Natural killer cell (primary cell): ENCODE data around the gene DUS1L. TPM values are rescaled to one million over a fixed set of nuclear protein-coding genes. Genes with fewer than 3 reads are reported as not detected.

Experiments
- ATAC-seq, 3 donors: fragments of 150-1000 bp in 2 of 3; fragments of 200-7000 bp in 1 of 3; cut with Tn5 transposase; 1 replicate in 1 of 3; 2 replicates in 2 of 3; pipeline ENCODE4 v1.10.0; 2021; ENCODE audit warnings: mild to moderate bottlenecking in 2 of 3, moderate library complexity in 2 of 3
- DNase-seq, 2 donors: peaks; one replicate each; pipeline versions ENCODE4 v3.0.0 to v3.0.0-alpha.2; 2013 to 2021; ENCODE audit warnings: mixed read lengths in 1 of 2
- H3K27ac ChIP-seq: one replicate; pipeline ENCODE4 v1.5.1; 2013; ENCODE audit warnings: mild to moderate bottlenecking, low read length
- H3K27me3 ChIP-seq: one replicate; pipeline ENCODE4 v1.6.1; 2013; ENCODE audit warnings: low read length; ENCODE audit not compliant: control insufficient read depth, insufficient read depth
- H3K36me3 ChIP-seq: one replicate; pipeline ENCODE4 v1.6.1; 2013; ENCODE audit warnings: low read length; ENCODE audit not compliant: control insufficient read depth, insufficient read depth
- H3K4me1 ChIP-seq: one replicate; pipeline ENCODE4 v1.6.1; 2013; ENCODE audit warnings: low read length; ENCODE audit not compliant: control insufficient read depth, insufficient read depth
- H3K4me3 ChIP-seq: one replicate; pipeline ENCODE4 v1.5.1; 2013; ENCODE audit warnings: low read length
- H3K9me3 ChIP-seq: one replicate; pipeline ENCODE4 v1.6.1; 2013; ENCODE audit warnings: low read length; ENCODE audit not compliant: control insufficient read depth, insufficient read depth
- H3K27ac Mint-ChIP-seq, 2 donors: one replicate each; pipeline ENCODE4 v1.8.0; 2022; ENCODE audit warnings: mild to moderate bottlenecking in 2 of 2, mixed read lengths in 2 of 2, moderate library complexity in 1 of 2
- H3K27me3 Mint-ChIP-seq, 2 donors: one replicate each; pipeline ENCODE4 v1.8.0; 2022; ENCODE audit warnings: low read depth in 2 of 2, mixed read lengths in 2 of 2
- H3K36me3 Mint-ChIP-seq: one replicate; pipeline ENCODE4 v1.8.0; 2022; ENCODE audit warnings: mixed read lengths
- H3K4me1 Mint-ChIP-seq, 2 donors: one replicate each; pipeline ENCODE4 v1.8.0; 2022; ENCODE audit warnings: mixed read lengths in 2 of 2
- H3K4me3 Mint-ChIP-seq: one replicate; pipeline ENCODE4 v1.8.0; 2022; ENCODE audit warnings: mild to moderate bottlenecking, moderate library complexity, mixed read lengths
- H3K9me3 Mint-ChIP-seq, 2 donors: one replicate each; pipeline ENCODE4 v1.8.0; 2022; ENCODE audit warnings: mixed read lengths in 2 of 2
- CTCF ChIP-seq: fragments of 200-600 bp; IDR thresholded peaks from one replicate; pipeline ENCODE4 v1.8.0; 2022; ENCODE audit warnings: antibody characterized with exemption
- WGBS: methylation state at CpG from one replicate; pipeline ENCODE4 v1.1.7; 2013; ENCODE audit warnings: missing lambda C conversion rate; ENCODE audit not compliant: insufficient coverage; 5-methylcytosine and 5-hydroxymethylcytosine counted together
- intact Hi-C: fragments of 100-400 bp; cut with micrococcal nuclease; formaldehyde crosslinking; loops from one replicate; pipeline ENCODE4 v1.14.2; 2022
- total RNA-seq, 4 donors: library from RNA; stranded (reverse); fragments of 120-200 nt in 1 of 4; gene quantifications; one replicate each; pipeline versions ENCODE4 v1.2.3 to v1.2.4, GENCODE V29; 2013 to 2022

Gene DUS1L
- total RNA-seq, 3 donors from 2014 or later (not counting 1 experiment from before 2014, with no cell fraction given) = 122 to 144 (median 136) TPM

DNA sequence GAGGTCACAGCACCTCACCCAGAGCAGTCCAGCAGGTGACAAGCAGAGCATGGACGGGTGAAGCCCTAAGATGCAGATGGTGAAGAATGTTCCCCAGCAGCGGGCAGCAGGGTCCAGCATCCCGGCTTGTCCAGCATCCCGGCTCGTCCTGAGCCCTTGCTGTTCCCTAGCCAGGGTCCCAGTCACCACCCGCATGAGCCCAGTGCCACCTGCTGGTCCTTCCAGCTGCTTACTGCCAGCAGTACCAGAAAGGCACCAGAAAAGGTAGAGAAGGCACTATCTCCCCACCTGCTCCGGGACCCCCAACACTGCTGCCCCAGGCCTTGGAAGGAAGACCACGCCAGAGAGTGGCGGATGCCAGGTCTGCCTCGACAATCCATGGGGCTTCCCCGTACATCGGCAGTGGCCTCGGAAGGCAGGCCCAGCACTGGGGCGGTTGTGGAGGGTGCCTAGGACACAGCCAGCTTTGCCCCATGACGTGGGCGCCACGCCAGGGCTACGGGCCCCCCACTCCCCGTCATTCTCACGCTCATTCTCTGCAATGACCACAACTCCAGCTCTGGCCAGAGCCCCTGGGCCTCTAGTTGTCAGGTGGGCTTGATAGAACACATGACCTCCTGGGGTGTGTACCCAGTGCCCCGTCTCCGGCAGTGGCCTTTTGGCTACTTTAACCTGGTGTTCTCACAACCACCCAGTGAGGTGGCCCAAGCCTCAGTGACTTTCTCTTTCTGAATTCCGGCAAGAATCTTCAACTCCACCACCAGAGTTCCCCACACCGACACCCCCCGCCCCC is 44.3 kb downstream of the DUS1L start:
- peak overlapping the region in 1 of 2 donors; percentile 92 for H3K27ac Mint-ChIP-seq
- Histone ChIP-seq H3K27ac (no peak overlapping the region), H3K4me3 (peak overlapping the region; percentile 77), H3K9me3 (no peaks in the 10 kb centered on the region), H3K4me1 (peaks cover 29% of the 10 kb centered on the region), H3K36me3 (no peaks in the 10 kb centered on the region), H3K27me3 (no peaks in the 10 kb centered on the region)
- ATAC-seq (no peak), DNase-seq (peak in 1 of 2 donors; percentile 75)
- peak overlapping the region; percentile 83 for H3K4me3 Mint-ChIP-seq
- H3K27me3 Mint-ChIP-seq = no peaks in the 10 kb centered on the region
- TF ChIP-seq CTCF = no peak
- no peaks in the 10 kb centered on the region for H3K36me3 Mint-ChIP-seq
- intact Hi-C loops = no loop called here
- peaks cover 7 to 34% of the 10 kb centered on the region in 2 donors for H3K4me1 Mint-ChIP-seq
- 49% methylated on average over 24 of the region's 25 CpGs for WGBS
- H3K9me3 Mint-ChIP-seq = no peaks in the 10 kb centered on the region

GRCh38 chr17:82020572-82021106 is 45.0 kb downstream of the DUS1L start:
- Mint-ChIP-seq H3K27ac (no peak overlapping the region), H3K4me1 (peaks cover 7 to 34% of the 10 kb centered on the region in 2 donors), H3K4me3 (peak overlapping the region; percentile 25), H3K9me3 (no peaks in the 10 kb centered on the region), H3K27me3 (no peaks in the 10 kb centered on the region), H3K36me3 (no peaks in the 10 kb centered on the region)
- ATAC-seq = no peak
- Histone ChIP-seq H3K4me1 (peaks cover 29% of the 10 kb centered on the region), H3K27me3 (no peaks in the 10 kb centered on the region), H3K4me3 (no peak overlapping the region), H3K27ac (no peak overlapping the region), H3K9me3 (no peaks in the 10 kb centered on the region), H3K36me3 (no peaks in the 10 kb centered on the region)
- 93% methylated on average over 14 of the region's 14 CpGs for WGBS
- intact Hi-C loops = no loop called here
- DNase-seq = no peak
- no peak for TF ChIP-seq CTCF

- no peaks in the 10 kb centered on the region for H3K36me3 ChIP-seq
- no peaks in the 10 kb centered on the region for H3K27me3 Mint-ChIP-seq
Observed at GRCh38 chr17:82019690-82020571, 45.7 kb downstream of the DUS1L start.

More at GRCh38 chr17:82019690-82020571, 45.7 kb downstream of the DUS1L start:
- Histone ChIP-seq H3K4me1 (peaks cover 29% of the 10 kb centered on the region), H3K9me3 (no peaks in the 10 kb centered on the region), H3K27me3 (no peaks in the 10 kb centered on the region), H3K4me3 (no peak overlapping the region), H3K27ac (no peak overlapping the region)
- Mint-ChIP-seq H3K4me1 (peaks cover 7 to 34% of the 10 kb centered on the region in 2 donors), H3K9me3 (no peaks in the 10 kb centered on the region), H3K27ac (no peak overlapping the region), H3K4me3 (peak overlapping the region; percentile 37), H3K36me3 (no peaks in the 10 kb centered on the region)
- ATAC-seq = no peak
- DNase-seq = peak; percentile 52 to 75
- 77% methylated on average over 32 of the region's 34 CpGs for WGBS
- TF ChIP-seq CTCF = peak; percentile 56
- intact Hi-C loops = no loop called here
